Mammary epithelial cell (primary cell): ENCODE data around the gene CCNT2.

ENCODE experiments used
- CTCF ChIP-seq, 2 donors: IDR thresholded peaks in 1 of 2; conservative IDR thresholded peaks in 1 of 2; 2 replicates each; pipeline ENCODE4 v1.5.1; 2011 to 2012; ENCODE audit warnings: inconsistent platforms in 2 of 2, low read length in 2 of 2, mild to moderate bottlenecking in 2 of 2, control low read depth in 1 of 2, low read depth in 1 of 2; ENCODE audit not compliant: insufficient read depth in 1 of 2; ENCODE audit errors: extremely low read depth in 1 of 2
- EZH2 ChIP-seq: IDR thresholded peaks from 2 replicates; pipeline ENCODE4 v1.6.1; 2012; ENCODE audit warnings: low read length, inconsistent platforms, borderline replicate concordance

- TF ChIP-seq CTCF (conservative IDR thresholded peaks at IDR 0.05 in 1 of 2, IDR thresholded peaks at IDR 0.05 in 1 of 2; ENCODE audit: extremely low read depth in 1 of 2, insufficient read depth in 1 of 2, low read depth in 1 of 2, low read length in 2 of 2) (no peak), EZH2 (no peak)
Observed at GRCh38 chr2:134946073-134946472, 27.5 kb downstream of the CCNT2 start.
